ENCODE results near the gene GALK2.

GALK2 gene

GRCh38 chr15:49300856-49301255, 130.8 kb downstream of the GALK2 start:
- Histone ChIP-seq H3K36me3 (ENCODE audit: control insufficient read depth in 1 of 2, insufficient read depth in 2 of 2, low read length in 2 of 2) (peaks cover 16 to 17% of the 10 kb centered on the region in 2 donors), H3K4me1 (ENCODE audit: control insufficient read depth in 1 of 2, insufficient read depth in 2 of 2, low read length in 2 of 2) (no peaks in the 10 kb centered on the region), H3K9ac (ENCODE audit: low read depth in 1 of 2, low read length in 2 of 2) (no peak overlapping the region), H3K4me3 (ENCODE audit: low read depth in 1 of 2, low read length in 2 of 2) (no peak overlapping the region), H3K27me3 (ENCODE audit: control insufficient read depth in 1 of 2, insufficient read depth in 2 of 2, low read length in 2 of 2) (no peaks in the 10 kb centered on the region), H3K27ac (ENCODE audit: low read depth, low read length) (no peak overlapping the region), H3K9me3 (ENCODE audit: control insufficient read depth in 1 of 2, low read length in 2 of 2) (no peaks in the 10 kb centered on the region)

DNA sequence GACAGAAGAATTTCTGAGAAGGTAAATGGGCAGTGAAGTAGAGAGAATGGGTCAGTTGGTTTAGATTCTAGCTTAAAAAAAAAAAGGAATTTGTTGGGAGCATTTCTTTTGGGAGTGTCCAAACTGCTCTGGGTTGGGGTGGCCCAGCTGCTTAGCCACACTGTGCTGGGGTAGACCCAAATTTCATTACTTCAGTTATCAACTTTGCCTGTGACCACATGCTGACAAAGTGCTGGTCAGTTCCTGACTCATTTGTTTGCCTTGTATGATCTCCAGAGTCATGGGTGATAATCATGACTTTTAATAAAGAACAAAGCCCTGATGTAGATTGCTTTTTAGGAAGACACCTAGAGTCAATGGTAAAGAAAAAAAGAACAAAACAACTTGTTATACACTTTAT, 131.5 kb downstream of the GALK2 start:
- Histone ChIP-seq H3K4me1 (ENCODE audit: control insufficient read depth in 1 of 2, insufficient read depth in 2 of 2, low read length in 2 of 2) (no peaks in the 10 kb centered on the region), H3K4me3 (ENCODE audit: low read depth in 1 of 2, low read length in 2 of 2) (no peak overlapping the region), H3K36me3 (ENCODE audit: control insufficient read depth in 1 of 2, insufficient read depth in 2 of 2, low read length in 2 of 2) (peaks cover 16 to 21% of the 10 kb centered on the region in 2 donors), H3K27me3 (ENCODE audit: control insufficient read depth in 1 of 2, insufficient read depth in 2 of 2, low read length in 2 of 2) (no peaks in the 10 kb centered on the region), H3K9ac (ENCODE audit: low read depth in 1 of 2, low read length in 2 of 2) (no peak overlapping the region), H3K27ac (ENCODE audit: low read depth, low read length) (no peak overlapping the region), H3K9me3 (ENCODE audit: control insufficient read depth in 1 of 2, low read length in 2 of 2) (no peaks in the 10 kb centered on the region)

DNA sequence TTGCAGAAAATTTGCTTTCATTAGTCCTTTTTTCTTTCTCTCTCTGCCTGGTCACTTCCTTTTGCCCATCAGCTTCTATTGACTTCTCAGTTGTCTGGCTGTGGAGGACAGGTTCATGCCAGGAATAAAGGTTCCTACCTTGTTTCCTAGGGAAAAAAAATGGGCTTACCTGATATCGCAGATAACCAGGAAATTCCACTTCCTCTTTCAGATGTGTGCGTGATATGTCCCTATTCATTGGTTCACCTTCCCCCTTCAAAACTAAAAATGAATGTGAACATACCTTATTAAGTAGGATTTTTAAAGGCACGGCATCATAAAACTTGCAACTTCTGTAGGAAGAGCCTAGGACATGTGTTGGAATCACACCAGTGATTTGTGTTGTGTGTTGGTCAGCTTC, 133.0 kb downstream of the GALK2 start:
- no peak overlapping the region for H3K9ac ChIP-seq (ENCODE audit: low read depth in 1 of 2, low read length in 2 of 2)
- no peaks in the 10 kb centered on the region for H3K9me3 ChIP-seq (ENCODE audit: control insufficient read depth in 1 of 2, low read length in 2 of 2)
- no peak overlapping the region for H3K4me3 ChIP-seq (ENCODE audit: low read depth in 1 of 2, low read length in 2 of 2)
- no peak overlapping the region for H3K27ac ChIP-seq (ENCODE audit: low read depth, low read length)
- peaks cover 16 to 30% of the 10 kb centered on the region in 2 donors for H3K36me3 ChIP-seq (ENCODE audit: control insufficient read depth in 1 of 2, insufficient read depth in 2 of 2, low read length in 2 of 2)
- H3K27me3 ChIP-seq (ENCODE audit: control insufficient read depth in 1 of 2, insufficient read depth in 2 of 2, low read length in 2 of 2) = no peaks in the 10 kb centered on the region
- no peaks in the 10 kb centered on the region for H3K4me1 ChIP-seq (ENCODE audit: control insufficient read depth in 1 of 2, insufficient read depth in 2 of 2, low read length in 2 of 2)

DNA sequence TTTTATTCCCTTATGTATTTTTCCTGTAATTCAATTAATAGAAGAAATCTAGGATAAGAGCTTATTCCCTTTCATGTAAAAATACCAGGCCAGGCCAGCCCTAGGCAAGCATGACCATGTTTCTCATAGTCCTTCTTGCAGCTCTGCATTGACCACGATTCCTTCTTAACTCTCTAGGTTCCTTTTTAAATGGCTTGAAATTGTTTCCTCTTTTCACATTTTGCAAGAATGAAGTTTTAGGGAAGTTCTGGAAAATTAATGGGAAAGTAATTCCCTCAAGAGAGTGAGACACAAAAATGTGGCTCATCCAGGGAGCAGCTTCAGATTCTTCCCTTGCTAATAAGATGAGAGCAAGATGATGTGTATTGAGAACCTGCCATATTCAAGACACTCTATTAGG, 136.5 kb downstream of the GALK2 start:
- no peaks in the 10 kb centered on the region for H3K27me3 ChIP-seq (ENCODE audit: control insufficient read depth in 1 of 2, insufficient read depth in 2 of 2, low read length in 2 of 2)
- H3K9ac ChIP-seq (ENCODE audit: low read depth in 1 of 2, low read length in 2 of 2) = no peak overlapping the region
- H3K36me3 ChIP-seq (ENCODE audit: control insufficient read depth in 1 of 2, insufficient read depth in 2 of 2, low read length in 2 of 2) = peaks cover 16 to 35% of the 10 kb centered on the region in 2 donors

DNA sequence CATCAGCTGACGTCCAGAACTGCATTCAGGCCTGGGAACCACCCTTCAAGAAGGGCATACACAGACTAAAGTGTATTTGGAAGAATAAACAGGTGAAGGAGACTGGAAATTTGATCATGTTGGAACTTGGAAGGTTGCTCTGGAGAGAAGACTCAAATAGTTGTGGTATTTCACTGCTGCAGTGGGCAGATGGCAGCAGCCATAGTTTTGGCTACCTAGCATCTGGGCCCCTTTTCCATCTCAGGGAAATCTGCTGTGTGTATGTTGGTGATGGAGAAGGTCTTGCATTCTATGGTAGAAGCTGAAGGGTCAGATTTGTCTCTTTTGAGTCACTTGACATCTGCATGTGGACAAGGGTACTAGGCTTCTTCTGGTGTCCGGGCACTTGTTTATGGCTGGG, 138.6 kb downstream of the GALK2 start:
- H3K9me3 ChIP-seq (ENCODE audit: control insufficient read depth in 1 of 2, low read length in 2 of 2) = no peaks in the 10 kb centered on the region
- peaks cover 8 to 36% of the 10 kb centered on the region in 2 donors for H3K36me3 ChIP-seq (ENCODE audit: control insufficient read depth in 1 of 2, insufficient read depth in 2 of 2, low read length in 2 of 2)
- no peak overlapping the region for H3K9ac ChIP-seq (ENCODE audit: low read depth in 1 of 2, low read length in 2 of 2)
- no peak overlapping the region for H3K4me3 ChIP-seq (ENCODE audit: low read depth in 1 of 2, low read length in 2 of 2)
- H3K27me3 ChIP-seq (ENCODE audit: control insufficient read depth in 1 of 2, insufficient read depth in 2 of 2, low read length in 2 of 2) = no peaks in the 10 kb centered on the region
- H3K27ac ChIP-seq (ENCODE audit: low read depth, low read length) = no peak overlapping the region
- H3K4me1 ChIP-seq (ENCODE audit: control insufficient read depth in 1 of 2, insufficient read depth in 2 of 2, low read length in 2 of 2) = no peaks in the 10 kb centered on the region

More for the DNA sequence above, 136.5 kb downstream of the GALK2 start:
- Histone ChIP-seq H3K4me1 (ENCODE audit: control insufficient read depth in 1 of 2, insufficient read depth in 2 of 2, low read length in 2 of 2) (no peaks in the 10 kb centered on the region), H3K4me3 (ENCODE audit: low read depth in 1 of 2, low read length in 2 of 2) (no peak overlapping the region), H3K27ac (ENCODE audit: low read depth, low read length) (no peak overlapping the region), H3K9me3 (ENCODE audit: control insufficient read depth in 1 of 2, low read length in 2 of 2) (no peaks in the 10 kb centered on the region)

- H3K36me3 ChIP-seq (ENCODE audit: control insufficient read depth in 1 of 2, insufficient read depth in 2 of 2, low read length in 2 of 2) = peaks cover 0 to 31% of the 10 kb centered on the region in 2 donors
These were observed 139.8 kb downstream of the GALK2 start for GRCh38 chr15:49309889-49310288.

DNA sequence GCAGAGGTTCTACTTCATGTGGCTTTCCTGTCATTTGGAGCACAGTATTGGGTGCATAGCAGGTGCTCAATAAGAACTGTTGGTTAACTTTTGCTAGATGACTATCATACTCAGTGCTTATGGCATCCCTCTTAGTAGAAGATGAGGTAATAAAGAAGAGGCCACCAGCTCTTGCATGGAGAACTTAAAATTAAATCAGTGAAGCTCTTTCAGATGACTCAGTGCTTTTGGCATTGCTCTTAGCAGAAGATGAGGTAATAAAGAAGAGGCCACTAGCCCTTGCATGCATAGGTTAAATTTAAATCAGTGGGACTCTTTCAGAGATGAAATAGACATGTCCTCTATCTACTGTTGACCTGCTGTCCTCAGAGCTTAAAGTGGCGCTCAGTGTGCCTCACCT, 143.6 kb downstream of the GALK2 start:
- Histone ChIP-seq H3K27me3 (ENCODE audit: control insufficient read depth in 1 of 2, insufficient read depth in 2 of 2, low read length in 2 of 2) (no peaks in the 10 kb centered on the region), H3K36me3 (ENCODE audit: control insufficient read depth in 1 of 2, insufficient read depth in 2 of 2, low read length in 2 of 2) (peaks cover 0 to 11% of the 10 kb centered on the region in 2 donors), H3K4me1 (ENCODE audit: control insufficient read depth in 1 of 2, insufficient read depth in 2 of 2, low read length in 2 of 2) (no peaks in the 10 kb centered on the region), H3K27ac (ENCODE audit: low read depth, low read length) (no peak overlapping the region), H3K4me3 (ENCODE audit: low read depth in 1 of 2, low read length in 2 of 2) (no peak overlapping the region), H3K9me3 (ENCODE audit: control insufficient read depth in 1 of 2, low read length in 2 of 2) (no peaks in the 10 kb centered on the region), H3K9ac (ENCODE audit: low read depth in 1 of 2, low read length in 2 of 2) (no peak overlapping the region)

More at GRCh38 chr15:49309889-49310288, 139.8 kb downstream of the GALK2 start:
- H3K4me1 ChIP-seq (ENCODE audit: control insufficient read depth in 1 of 2, insufficient read depth in 2 of 2, low read length in 2 of 2) = no peaks in the 10 kb centered on the region
- no peak overlapping the region for H3K27ac ChIP-seq (ENCODE audit: low read depth, low read length)
- no peaks in the 10 kb centered on the region for H3K27me3 ChIP-seq (ENCODE audit: control insufficient read depth in 1 of 2, insufficient read depth in 2 of 2, low read length in 2 of 2)
- H3K4me3 ChIP-seq (ENCODE audit: low read depth in 1 of 2, low read length in 2 of 2) = no peak overlapping the region
- H3K9ac ChIP-seq (ENCODE audit: low read depth in 1 of 2, low read length in 2 of 2) = no peak overlapping the region
- H3K9me3 ChIP-seq (ENCODE audit: control insufficient read depth in 1 of 2, low read length in 2 of 2) = no peaks in the 10 kb centered on the region

DNA sequence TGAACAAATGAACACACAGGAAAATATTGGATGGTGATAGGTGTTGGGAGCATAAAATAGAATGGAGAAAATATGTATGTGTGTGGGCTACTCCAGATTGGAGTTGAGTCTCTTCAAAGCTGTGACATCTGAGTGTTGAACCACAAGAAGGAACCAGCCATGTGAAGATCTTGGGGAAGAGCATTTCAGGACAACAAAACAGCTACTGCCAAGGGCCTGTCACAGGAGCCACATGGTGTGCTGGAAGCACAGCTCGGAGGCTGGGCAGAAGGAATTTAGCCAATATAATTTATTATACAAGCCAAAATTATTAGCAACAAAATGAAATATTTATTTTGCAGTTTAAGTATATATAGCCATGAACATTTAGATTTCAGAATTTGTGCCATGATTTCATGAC, 144.7 kb downstream of the GALK2 start:
- peaks cover 7 to 17% of the 10 kb centered on the region in 2 donors for H3K36me3 ChIP-seq (ENCODE audit: control insufficient read depth in 1 of 2, insufficient read depth in 2 of 2, low read length in 2 of 2)
- H3K27me3 ChIP-seq (ENCODE audit: control insufficient read depth in 1 of 2, insufficient read depth in 2 of 2, low read length in 2 of 2) = no peaks in the 10 kb centered on the region
- H3K27ac ChIP-seq (ENCODE audit: low read depth, low read length) = no peak overlapping the region
- no peaks in the 10 kb centered on the region for H3K9me3 ChIP-seq (ENCODE audit: control insufficient read depth in 1 of 2, low read length in 2 of 2)
- no peak overlapping the region for H3K9ac ChIP-seq (ENCODE audit: low read depth in 1 of 2, low read length in 2 of 2)
- no peak overlapping the region for H3K4me3 ChIP-seq (ENCODE audit: low read depth in 1 of 2, low read length in 2 of 2)
- no peaks in the 10 kb centered on the region for H3K4me1 ChIP-seq (ENCODE audit: control insufficient read depth in 1 of 2, insufficient read depth in 2 of 2, low read length in 2 of 2)

DNA sequence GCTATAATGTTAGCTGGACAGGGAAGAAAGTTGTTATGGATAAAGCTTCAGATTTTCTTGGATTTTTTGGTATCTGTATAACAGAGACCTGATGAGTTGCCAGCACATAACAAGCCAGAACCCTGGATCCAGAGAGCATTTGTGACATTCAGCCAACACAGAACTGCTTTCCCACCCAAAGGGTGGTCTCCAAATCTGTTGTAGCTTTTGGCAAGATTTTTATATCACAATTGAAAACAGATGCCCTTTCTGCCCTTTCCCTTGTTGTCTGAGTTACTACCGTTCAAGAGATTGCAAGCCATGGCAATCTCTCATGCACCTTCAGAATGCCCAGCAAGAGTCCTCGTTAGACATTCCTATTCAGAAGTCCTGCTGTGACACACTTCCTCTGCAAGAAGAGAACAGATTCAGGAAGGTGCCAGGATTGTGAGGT, 145.4 kb downstream of the GALK2 start:
- Histone ChIP-seq H3K36me3 (ENCODE audit: control insufficient read depth in 1 of 2, insufficient read depth in 2 of 2, low read length in 2 of 2) (peaks cover 14 to 24% of the 10 kb centered on the region in 2 donors), H3K27ac (ENCODE audit: low read depth, low read length) (no peak overlapping the region), H3K9me3 (ENCODE audit: control insufficient read depth in 1 of 2, low read length in 2 of 2) (no peaks in the 10 kb centered on the region), H3K4me3 (ENCODE audit: low read depth in 1 of 2, low read length in 2 of 2) (no peak overlapping the region), H3K4me1 (ENCODE audit: control insufficient read depth in 1 of 2, insufficient read depth in 2 of 2, low read length in 2 of 2) (no peaks in the 10 kb centered on the region), H3K27me3 (ENCODE audit: control insufficient read depth in 1 of 2, insufficient read depth in 2 of 2, low read length in 2 of 2) (no peaks in the 10 kb centered on the region), H3K9ac (ENCODE audit: low read depth in 1 of 2, low read length in 2 of 2) (no peak overlapping the region)

DNA sequence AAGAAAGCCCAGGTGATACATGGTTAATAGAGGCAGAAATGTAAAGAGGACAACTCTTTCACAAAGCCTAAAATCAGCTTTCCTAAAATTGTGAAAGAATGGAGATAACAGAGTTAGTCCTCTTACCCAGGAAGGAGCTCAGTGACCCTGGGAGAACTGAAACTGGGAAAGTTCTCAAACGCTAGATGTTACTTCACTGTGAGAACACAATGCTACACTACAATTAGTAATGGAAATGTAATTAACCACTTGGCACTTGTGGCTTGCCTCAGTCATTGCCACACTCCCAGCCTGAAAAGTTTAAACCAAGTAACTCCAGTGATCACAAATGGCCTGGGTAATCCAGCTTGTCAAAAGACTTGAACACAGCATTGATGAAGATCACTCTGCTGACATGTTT, 150.3 kb downstream of the GALK2 start:
- no peaks in the 10 kb centered on the region for H3K9me3 ChIP-seq (ENCODE audit: control insufficient read depth in 1 of 2, low read length in 2 of 2)
- H3K4me3 ChIP-seq (ENCODE audit: low read depth in 1 of 2, low read length in 2 of 2) = no peak overlapping the region
- H3K27me3 ChIP-seq (ENCODE audit: control insufficient read depth in 1 of 2, insufficient read depth in 2 of 2, low read length in 2 of 2) = no peaks in the 10 kb centered on the region
- no peaks in the 10 kb centered on the region for H3K4me1 ChIP-seq (ENCODE audit: control insufficient read depth in 1 of 2, insufficient read depth in 2 of 2, low read length in 2 of 2)
- H3K36me3 ChIP-seq (ENCODE audit: control insufficient read depth in 1 of 2, insufficient read depth in 2 of 2, low read length in 2 of 2) = peaks cover 18 to 35% of the 10 kb centered on the region in 2 donors
- no peak overlapping the region for H3K9ac ChIP-seq (ENCODE audit: low read depth in 1 of 2, low read length in 2 of 2)
- H3K27ac ChIP-seq (ENCODE audit: low read depth, low read length) = no peak overlapping the region

GRCh38 chr15:49323207-49323606, 153.2 kb downstream of the GALK2 start:
- H3K9ac ChIP-seq (ENCODE audit: low read depth in 1 of 2, low read length in 2 of 2) = no peak overlapping the region
- no peaks in the 10 kb centered on the region for H3K27me3 ChIP-seq (ENCODE audit: control insufficient read depth in 1 of 2, insufficient read depth in 2 of 2, low read length in 2 of 2)
- H3K27ac ChIP-seq (ENCODE audit: low read depth, low read length) = no peak overlapping the region
- no peaks in the 10 kb centered on the region for H3K9me3 ChIP-seq (ENCODE audit: control insufficient read depth in 1 of 2, low read length in 2 of 2)
- H3K4me1 ChIP-seq (ENCODE audit: control insufficient read depth in 1 of 2, insufficient read depth in 2 of 2, low read length in 2 of 2) = no peaks in the 10 kb centered on the region
- peaks cover 18 to 35% of the 10 kb centered on the region in 2 donors for H3K36me3 ChIP-seq (ENCODE audit: control insufficient read depth in 1 of 2, insufficient read depth in 2 of 2, low read length in 2 of 2)
- H3K4me3 ChIP-seq (ENCODE audit: low read depth in 1 of 2, low read length in 2 of 2) = no peak overlapping the region

Measured in duodenal mucosa (tissue), 2 donors.